ENCODE data around the gene C10orf71.

- TF ChIP-seq CTCF (IDR thresholded peaks at IDR 0.05) (no peak), CHD2 (IDR thresholded peaks at IDR 0.05; ENCODE audit: low read length, partially characterized antibody) (no peak), HOXA7 (CRISPR knock-in tag; IDR thresholded peaks at IDR 0.05) (no peak), RCOR1 (IDR thresholded peaks at IDR 0.05; ENCODE audit: low read depth, low read length) (no peak)
Observed at GRCh38 chr10:49310460-49310859, 11.5 kb downstream of the C10orf71 start.

Measured in A549 (cell line).